Fibroblast of the aortic adventitia (primary cell): ENCODE results near the gene FAM131C. TPM values are rescaled to one million over a fixed set of nuclear protein-coding genes. Genes with fewer than 3 reads are reported as not detected.
A peak's percentile ranks its signal among the peaks of the same experiment; 100 is the strongest.

Source experiments
- DNase-seq: peaks from one replicate; pipeline ENCODE4 v3.0.0-alpha.2; 2010; ENCODE audit warnings: low read depth
- H3K4me3 ChIP-seq: 2 replicates; pipeline ENCODE4 v1.5.1; 2011; ENCODE audit warnings: low read depth, mild to moderate bottlenecking, control low read depth, low read length, moderate library complexity
- CTCF ChIP-seq: IDR thresholded peaks from 2 replicates; pipeline ENCODE4 v1.5.1; 2011; ENCODE audit warnings: mild to moderate bottlenecking, low read length, control low read depth, inconsistent platforms; ENCODE audit not compliant: insufficient read depth
- total RNA-seq: library from RNA; depleted of rRNA; stranded (reverse); fragments of >200 nt; gene quantifications from 2 replicates; pipeline ENCODE4 v1.2.3, GENCODE V29; 2012; ENCODE audit warnings: low replicate concordance

FAM131C gene
- total RNA-seq, 1 donor: 0.63 TPM

GRCh38 chr1:16051039-16051438 lies 22.4 kb downstream of the FAM131C start:
- DNase-seq: no peak
- no peak overlapping the region for H3K4me3 ChIP-seq
- no peak for TF ChIP-seq CTCF

GRCh38 chr1:16050328-16050727 lies 23.1 kb downstream of the FAM131C start:
- TF ChIP-seq CTCF: no peak
- DNase-seq: no peak
- H3K4me3 ChIP-seq: no peak overlapping the region

- no peak for TF ChIP-seq CTCF
- peak; percentile 16 for DNase-seq
- peak overlapping the region; percentile 39 for H3K4me3 ChIP-seq
Measured at GRCh38 chr1:16048573-16049189, 24.8 kb downstream of the FAM131C start.

GRCh38 chr1:16047791-16048475 lies 25.5 kb downstream of the FAM131C start:
- no peak for TF ChIP-seq CTCF
- no peak for DNase-seq
- no peak overlapping the region for H3K4me3 ChIP-seq

GRCh38 chr1:16046842-16047241 lies 26.6 kb downstream of the FAM131C start:
- H3K4me3 ChIP-seq: no peak overlapping the region
- peak; percentile 22 for DNase-seq
- peak; percentile 16 for TF ChIP-seq CTCF

- TF ChIP-seq CTCF: no peak
- DNase-seq: no peak
- no peak overlapping the region for H3K4me3 ChIP-seq
Measured at GRCh38 chr1:16043950-16044349, 29.5 kb downstream of the FAM131C start.
